CD4-positive, alpha-beta T cell treated with Interleukin-15 for 4 hours (primary cell): ENCODE data around the gene P4HA3.

Experiments
- DNase-seq: peaks from one replicate; pipeline ENCODE4 v3.0.0-alpha.2; 2020; ENCODE audit warnings: low spot score

P4HA3 gene

DNA sequence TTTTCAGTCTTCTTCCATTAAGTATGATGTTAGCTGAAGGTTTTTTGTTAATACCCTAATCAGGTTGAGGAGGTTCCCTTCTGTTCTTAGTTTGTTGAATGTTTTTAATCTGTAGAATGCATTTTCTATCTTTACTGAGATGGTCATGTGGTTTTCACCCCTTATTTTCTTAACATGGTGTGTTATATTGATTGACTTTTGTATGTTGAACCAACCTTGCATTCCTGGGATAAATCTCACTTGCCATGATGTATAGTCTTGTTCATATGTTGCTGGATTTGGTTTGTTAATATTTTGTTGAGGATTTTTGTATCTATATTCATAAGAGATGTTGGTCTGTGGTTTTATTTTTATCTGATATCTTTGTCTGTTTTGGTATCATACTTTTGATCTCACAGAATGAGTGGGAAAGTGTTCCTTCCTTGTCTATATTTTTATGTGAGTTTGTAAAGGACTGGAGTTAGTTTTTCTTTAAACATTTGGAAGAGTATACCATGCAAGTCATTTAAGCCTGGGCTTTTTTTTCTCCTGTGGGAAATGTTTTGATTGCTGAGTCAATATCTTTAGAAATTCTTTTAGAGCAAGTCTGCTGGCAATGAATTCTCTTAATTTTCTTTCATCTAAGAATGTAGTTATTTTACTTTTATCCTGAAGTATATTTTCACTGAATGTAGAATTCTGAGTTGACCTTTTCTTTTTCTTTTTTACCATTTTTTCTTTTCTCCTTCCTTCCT lies 5.5 kb upstream of the P4HA3 start:
- DNase-seq, result no peak

DNA sequence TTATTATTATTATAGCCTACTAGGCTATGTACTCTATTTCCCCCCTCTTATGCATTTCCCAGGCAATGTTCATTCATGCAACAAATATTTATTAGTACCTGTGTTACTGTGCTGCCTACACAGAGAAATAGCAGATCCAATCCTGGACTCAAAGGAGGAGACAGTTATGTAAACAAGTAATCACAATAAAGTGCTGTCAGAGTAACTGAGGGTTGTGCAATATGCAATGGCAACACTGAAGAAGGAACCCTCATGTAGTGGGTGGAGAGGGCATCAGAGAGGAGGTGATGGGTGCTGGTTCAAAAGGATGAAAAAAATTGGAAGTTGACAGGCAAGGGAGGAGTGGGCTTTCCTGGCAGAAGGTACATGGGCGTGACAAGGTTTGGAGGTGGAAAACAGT lies 886 bp upstream of the P4HA3 start:
- no peak for DNase-seq

DNA sequence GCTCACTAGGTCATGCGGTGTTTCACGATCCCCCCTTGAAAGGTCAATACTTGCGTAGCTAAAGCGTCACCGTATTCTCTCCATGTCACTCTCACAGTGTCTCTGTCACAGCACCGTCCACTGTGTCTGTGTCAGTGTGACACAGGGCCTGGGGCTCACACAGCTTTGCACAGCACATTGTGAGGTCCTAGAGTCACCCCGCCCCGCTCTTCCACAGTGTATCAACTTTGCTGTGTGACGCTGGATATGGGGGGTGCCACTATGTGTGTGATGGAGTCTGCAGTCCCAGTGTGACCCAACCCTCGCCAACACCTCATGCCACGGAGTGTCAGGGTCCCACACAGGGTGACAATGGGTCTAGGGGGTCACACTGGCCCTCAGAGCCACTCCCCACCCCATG lies 583 bp downstream of the P4HA3 start:
- DNase-seq, result no peak

- no peak for DNase-seq
Measured at GRCh38 chr11:74307434-74307833, 4.0 kb downstream of the P4HA3 start.

DNA sequence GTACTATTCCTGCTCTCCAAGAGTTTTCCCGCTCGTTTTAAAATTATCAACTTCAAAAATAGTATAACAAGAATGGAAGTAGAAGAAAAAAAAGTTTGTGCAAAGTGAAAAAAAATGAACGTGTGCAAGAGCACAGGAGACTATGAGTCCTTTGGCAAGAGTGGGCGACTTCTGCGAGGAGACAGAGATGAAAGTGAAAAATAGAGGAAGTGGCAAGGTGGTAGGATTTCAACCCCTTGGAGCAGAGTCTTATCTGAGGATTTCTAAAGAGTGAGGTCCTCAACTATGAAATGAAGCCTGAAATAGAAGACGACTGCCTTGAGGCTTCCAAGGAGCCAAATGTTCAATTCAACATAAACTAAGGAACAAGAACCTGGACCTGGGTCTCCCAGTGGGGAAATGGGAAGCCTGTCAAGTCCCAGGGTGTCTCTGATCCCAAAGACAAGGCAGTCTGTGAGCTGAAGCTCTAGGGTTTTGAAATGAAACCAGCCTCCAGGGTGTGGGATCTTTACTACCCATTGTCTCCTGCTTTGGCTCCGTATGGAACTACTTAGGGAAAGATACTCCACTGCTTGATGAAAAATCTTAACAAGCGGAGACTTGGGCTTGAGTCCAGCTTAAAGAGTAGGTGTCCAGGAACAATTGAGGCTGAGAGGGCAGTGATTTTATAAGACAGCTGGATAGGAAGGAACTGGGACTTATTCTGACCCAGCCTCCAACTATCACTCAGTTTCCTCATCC lies 4.8 kb downstream of the P4HA3 start:
- no peak for DNase-seq

GRCh38 chr11:74299015-74299414 lies 12.4 kb downstream of the P4HA3 start:
- DNase-seq, result no peak

DNA sequence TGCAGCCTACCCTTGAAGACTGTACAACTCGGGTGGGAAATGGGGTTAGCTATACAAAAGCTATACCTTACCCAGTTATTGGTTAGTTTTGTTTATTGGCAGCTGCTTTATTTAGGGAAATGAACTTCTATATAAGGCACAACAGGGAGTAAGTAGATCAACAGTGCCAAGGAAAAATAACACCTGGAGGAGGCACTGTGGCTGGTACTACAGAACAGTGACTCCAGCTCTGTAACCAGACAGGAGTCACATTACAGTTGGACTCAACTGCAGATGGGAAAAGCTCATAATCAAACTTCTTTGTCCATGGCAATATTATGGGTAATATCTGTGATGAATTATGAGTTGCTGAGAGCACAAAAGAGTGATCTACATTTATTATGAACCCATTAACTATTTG lies 14.0 kb downstream of the P4HA3 start:
- DNase-seq, result no peak

GRCh38 chr11:74288911-74289310 lies 22.5 kb downstream of the P4HA3 start:
- DNase-seq, result no peak

- no peak for DNase-seq
Measured at GRCh38 chr11:74288161-74288560, 23.3 kb downstream of the P4HA3 start.

- no peak for DNase-seq
Measured at GRCh38 chr11:74284466-74284865, 27.0 kb downstream of the P4HA3 start.

GRCh38 chr11:74283580-74284180 lies 27.8 kb downstream of the P4HA3 start:
- DNase-seq, result no peak

- no peak for DNase-seq
Measured at GRCh38 chr11:74282914-74283371, 28.5 kb downstream of the P4HA3 start.

- no peak for DNase-seq
Measured at GRCh38 chr11:74282421-74282820, 29.0 kb downstream of the P4HA3 start.

DNA sequence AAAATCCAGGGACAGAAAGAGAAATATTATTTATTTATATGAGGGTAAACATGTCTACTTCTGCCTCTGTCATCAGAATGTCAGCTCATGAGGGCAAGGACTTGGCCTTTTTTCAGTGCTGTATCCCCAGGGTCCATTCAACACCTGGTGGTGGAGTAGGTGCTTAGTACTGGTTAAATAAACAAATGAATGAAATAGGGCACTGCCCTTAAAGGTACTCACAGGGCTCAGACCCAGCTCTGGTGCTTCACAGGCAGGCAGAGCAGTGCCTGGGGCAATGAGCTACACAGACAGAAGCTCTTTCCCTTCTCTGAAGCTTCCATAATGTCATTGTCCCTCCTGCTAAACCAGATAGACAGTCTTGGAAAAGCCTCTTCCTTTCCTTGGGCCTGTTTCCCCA lies 30.9 kb downstream of the P4HA3 start:
- no peak for DNase-seq

DNA sequence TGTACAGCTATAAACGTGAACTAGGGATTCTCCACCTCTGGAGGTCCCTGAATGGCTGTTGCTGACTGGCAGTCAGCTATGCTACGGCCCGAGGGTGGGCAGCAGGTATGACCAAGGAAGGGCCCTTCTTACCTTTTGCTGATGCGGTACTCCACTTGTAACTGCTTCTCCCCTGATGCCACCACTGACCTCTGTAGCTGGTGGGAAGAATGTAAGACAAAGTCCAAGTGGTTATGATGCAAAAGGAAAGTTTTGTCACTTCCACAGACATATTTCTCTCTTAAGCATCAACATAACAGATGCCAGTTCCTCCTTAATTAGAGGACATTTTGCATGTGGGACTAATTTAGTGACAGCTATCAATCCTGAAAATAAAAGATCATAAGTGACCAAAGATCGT lies 32.2 kb downstream of the P4HA3 start:
- no peak for DNase-seq

- no peak for DNase-seq
Measured at GRCh38 chr11:74278721-74279161, 32.7 kb downstream of the P4HA3 start.

GRCh38 chr11:74278103-74278502 lies 33.3 kb downstream of the P4HA3 start:
- DNase-seq, result no peak

- no peak for DNase-seq
Measured at GRCh38 chr11:74276581-74276980, 34.9 kb downstream of the P4HA3 start.

GRCh38 chr11:74272276-74272675 lies 39.2 kb downstream of the P4HA3 start:
- no peak for DNase-seq

GRCh38 chr11:74269161-74269811 lies 42.2 kb downstream of the P4HA3 start:
- no peak for DNase-seq

DNA sequence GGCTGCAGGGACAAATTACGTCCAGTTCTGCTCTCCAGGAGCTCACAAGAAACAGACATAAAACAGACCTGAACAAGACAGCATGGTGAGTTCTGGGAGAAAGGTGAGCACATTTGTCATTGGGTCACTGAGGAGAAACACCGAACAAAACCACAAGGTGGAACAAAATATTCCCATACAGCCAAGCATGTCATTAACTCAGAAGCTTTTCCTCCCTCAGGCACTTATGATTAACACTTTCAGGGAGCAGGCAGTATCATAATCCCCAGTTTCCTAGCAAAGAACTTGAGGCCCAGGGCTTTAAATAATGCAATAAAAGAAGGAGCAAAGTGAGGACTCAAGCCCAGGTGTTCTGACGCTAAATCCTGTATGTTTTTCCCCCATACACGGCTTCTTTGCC lies 43.0 kb downstream of the P4HA3 start:
- DNase-seq, result no peak

DNA sequence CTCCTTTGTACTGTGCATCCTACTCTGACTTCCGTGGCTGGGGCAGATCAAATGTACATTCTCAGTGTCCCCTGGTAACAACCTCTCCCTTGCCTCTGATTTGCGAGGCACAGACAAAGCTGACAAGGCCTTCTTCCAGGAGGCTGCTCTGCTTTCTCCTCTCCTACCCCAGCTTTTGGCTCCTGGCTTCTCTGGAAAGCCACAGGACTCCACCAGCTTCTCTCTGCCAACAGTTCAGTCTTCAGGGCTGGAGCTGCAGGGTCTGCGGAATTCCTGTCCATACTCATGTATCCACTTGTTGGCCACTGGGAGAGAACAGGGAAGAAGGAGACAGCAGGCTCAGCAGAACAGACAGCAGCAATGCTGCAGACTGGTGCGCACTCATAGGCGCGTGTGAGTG lies 44.4 kb downstream of the P4HA3 start:
- no peak for DNase-seq

GRCh38 chr11:74265256-74265655 lies 46.2 kb downstream of the P4HA3 start:
- DNase-seq, result no peak
